ENCODE data around the gene CCDC154. TPM values are rescaled to one million over a fixed set of nuclear protein-coding genes. Genes with fewer than 3 reads are reported as not detected.

CCDC154 gene
- total RNA-seq, 1 donor from 2014 or later, result 0.49 TPM

DNA sequence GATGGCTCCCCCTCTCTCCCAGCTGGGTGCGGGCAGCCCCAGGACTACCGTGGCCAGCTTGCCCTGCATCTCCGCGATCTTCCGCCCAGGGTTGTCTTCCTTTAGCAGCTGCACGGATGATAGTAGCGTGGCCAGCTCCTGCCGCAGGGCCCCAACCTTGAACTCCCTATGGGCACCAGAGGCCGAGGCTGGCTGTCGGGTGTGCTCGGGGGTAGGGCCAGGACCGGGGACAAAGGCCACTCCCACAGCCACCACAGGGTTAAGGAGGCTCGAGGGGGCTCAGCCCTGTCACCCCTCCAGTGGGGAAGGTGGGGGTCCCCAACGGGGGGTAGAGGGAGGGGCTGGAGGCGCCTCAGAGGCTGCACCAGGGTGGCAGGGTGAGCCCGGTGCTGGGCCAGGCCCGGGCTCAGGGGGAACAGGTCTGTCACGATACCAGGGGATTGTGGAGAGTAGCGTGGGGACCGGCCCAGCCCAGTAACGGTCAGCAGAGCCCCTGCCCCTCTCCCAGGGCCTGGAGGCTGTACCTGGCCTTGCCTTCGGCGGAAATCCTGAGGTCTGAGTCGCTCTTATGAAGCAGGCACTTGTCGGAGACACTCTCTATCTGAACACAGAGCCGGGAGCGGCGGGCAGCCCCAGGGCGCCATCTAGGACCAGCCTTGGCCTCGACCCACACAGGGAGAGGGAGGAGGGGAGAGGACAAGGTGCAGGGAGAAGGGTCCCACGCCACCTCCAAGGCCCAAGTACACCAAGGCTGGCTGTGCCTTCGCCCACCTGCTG lies 8.2 kb downstream of the CCDC154 start:
- no peak for DNase-seq

DNA sequence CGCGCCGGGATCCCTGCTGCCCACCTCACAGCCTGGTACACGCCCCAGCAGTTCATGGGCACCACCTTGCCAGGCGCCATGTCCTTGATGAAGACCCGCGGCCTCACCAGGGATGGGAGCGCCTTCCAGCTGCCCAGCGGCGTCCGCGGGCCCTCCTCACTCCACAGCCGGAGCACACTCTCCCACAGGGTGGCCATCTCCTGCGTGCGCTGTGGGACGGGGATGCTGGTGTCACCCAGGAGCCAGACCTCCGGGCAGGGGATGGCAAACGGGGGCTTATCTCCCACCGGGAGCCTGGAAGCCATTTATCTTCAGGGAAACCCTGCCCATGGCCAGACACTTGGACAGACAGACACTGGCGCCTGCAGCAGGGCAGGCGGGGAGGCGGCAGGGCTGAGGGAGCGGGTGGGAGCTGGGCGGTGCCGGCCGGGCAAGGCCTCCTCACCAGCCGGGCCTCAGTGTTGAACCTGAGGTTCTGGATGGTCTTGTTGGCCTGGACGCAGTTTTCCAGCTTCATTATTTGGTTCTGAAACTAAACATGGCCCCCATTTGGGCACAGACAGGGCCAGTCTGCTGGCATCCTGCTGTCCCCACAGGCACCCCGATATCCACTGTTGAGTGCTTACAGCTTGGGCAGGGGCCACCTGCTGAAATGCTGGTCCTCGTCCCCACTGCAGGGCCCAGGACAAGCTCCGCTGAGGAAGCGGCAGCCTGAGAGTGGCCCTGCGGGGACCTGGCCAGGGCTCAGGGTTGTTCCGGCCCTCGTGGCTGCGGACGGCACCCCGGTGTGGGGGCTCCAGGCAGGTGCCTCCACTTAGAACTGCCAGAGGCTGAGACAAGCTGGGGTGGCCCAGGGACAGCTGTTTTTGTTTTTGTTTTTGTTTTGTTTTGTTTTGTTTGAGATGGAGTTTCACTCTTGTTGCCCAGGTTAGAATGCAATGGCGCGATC lies 9.4 kb downstream of the CCDC154 start:
- no peak for DNase-seq

DNA sequence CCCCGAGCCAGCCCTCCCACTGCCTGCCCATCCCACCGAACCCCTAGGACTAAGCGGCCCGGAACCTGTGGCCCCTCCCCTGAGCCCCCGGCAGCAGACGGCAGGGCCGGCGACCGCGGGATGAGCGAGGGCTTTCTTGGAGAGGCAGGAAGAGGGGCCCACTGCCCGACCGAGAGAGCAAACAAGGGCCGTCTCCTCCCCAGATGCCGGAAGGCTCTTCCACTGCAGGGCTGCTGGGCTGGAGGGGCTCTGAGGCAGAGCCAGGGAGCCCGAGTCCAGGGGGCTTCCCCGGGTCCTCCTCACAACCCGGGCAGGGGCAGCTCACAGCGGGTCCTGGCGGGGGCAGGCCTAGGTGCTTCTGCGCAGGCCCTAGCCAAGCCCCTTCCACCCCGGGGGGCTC lies 10.6 kb downstream of the CCDC154 start:
- DNase-seq, result no peak

DNA sequence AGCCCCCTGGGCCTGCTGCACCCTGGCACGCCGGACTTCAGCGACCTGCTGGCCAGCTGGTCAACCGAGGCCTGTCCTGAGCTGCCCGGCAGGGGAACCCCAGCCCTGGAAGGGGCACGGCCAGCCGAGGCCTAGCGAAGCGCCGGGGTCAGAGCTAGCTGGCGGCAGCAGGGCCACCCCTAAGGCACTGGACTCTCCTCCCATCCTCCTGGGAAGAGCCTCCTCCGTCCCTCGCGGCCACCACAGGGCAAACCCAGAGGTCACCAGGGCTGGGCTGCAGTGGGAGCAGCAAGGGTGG lies 11.1 kb downstream of the CCDC154 start:
- DNase-seq, result no peak

DNA sequence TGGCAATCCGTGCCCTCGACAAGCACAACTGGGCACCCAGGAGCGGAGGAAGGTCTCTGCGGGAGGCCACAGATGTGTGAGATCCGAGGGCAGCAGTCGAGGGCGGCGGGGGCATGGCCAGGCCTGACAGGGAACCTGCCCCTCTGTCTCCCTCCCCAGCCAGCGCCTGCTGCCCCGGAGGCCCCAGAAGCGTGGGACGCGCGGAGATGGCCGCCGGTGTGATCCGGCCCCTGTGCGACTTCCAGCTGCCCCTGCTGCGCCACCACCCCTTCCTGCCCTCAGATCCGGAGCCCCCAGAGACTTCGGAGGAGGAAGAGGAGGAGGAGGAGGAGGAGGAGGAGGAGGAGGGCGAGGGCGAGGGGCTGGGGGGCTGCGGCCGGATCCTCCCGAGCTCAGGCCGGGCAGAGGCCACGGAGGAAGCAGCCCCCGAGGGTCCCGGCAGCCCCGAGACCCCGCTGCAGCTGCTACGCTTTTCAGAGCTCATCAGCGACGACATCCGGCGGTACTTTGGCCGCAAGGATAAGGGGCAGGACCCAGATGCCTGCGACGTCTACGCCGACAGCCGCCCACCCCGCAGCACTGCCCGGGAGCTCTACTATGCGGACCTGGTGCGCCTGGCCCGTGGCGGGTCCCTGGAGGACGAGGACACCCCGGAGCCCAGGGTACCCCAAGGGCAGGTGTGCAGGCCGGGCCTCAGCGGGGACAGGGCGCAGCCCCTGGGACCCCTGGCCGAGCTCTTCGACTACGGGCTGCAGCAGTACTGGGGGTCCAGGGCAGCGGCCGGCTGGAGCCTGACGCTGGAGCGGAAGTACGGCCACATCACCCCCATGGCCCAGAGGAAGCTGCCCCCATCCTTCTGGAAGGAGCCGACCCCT lies 11.7 kb downstream of the CCDC154 start:
- no peak for DNase-seq

DNA sequence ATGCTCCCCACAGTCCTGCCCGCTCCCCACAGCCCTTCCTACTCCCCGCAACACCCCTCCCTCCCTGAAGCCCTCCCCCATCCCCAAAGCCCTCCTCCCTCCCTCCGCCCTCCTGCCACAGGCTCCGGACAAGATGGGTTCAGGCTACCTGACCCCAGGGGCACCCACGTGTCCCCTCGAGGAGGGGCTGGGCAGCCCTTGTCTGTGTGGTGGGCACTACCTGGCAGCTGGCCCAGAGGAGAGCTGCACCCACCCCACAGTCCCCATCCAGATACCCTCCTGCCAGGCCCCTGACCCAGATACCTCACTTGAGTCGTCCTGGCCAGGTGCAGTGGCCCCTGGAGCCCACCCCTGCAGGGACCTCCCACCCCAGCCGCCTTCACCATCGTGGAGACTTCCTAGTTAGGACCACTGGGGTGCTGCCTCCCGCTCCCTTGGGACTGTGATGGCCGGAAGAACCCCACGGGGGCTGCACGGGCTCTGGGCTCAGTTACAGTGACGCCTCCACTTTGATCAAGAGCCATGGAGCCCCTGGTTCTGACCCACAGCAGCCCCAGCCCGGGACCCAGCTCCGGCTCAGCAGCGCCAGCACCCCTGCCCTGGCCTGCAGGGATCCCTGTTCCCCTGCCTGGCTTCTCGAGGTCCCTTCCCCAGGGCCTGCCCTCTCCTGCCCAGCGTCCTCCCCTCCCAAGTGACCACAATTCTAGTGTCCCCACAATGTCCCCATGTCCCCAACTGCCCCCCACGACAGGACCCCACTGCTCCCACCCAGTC lies 12.7 kb downstream of the CCDC154 start:
- DNase-seq, result no peak

DNA sequence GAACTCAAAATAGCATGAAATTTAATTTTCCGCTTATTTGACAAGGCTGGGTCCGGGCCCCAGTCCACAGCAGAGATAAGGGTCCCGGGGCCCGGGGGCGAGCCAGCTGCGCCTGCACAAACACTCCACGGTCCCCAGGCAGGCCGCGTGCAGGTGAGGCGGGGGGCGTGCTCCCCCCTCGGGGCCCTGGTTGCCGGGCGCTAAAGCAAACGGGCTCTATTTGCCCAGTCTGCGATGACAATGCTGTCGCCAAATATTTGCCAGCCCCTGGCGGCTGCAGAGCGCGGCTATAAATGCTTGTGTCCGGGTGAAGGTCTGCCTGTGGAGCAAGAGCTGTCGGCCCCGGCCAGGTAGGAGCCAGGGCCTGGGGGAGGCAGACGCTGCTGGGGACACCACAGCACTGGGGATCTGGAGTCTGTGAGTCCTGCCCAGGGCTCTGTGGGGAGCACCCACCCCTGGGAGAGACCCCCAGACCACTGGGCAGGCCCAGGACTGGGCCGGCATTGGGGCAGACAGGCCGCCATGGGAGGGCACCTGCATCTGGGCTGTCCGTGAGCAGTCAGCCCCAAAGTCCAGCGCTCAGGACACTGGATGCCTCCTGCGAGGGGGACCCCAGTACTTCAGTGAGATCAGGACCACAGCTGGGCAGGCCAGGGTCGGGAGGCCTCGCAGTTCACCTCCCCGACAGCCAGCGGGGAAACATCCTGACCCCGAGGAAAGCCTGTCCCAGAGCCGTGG lies 13.4 kb downstream of the CCDC154 start, which contains the start of gene PERCC1:
Gene PERCC1, plus strand, starts transcription at position 320 of the 738 bp plus-strand sequence. CDS start 1,516 bp downstream, outside the sequence.
- DNase-seq, result no peak

DNA sequence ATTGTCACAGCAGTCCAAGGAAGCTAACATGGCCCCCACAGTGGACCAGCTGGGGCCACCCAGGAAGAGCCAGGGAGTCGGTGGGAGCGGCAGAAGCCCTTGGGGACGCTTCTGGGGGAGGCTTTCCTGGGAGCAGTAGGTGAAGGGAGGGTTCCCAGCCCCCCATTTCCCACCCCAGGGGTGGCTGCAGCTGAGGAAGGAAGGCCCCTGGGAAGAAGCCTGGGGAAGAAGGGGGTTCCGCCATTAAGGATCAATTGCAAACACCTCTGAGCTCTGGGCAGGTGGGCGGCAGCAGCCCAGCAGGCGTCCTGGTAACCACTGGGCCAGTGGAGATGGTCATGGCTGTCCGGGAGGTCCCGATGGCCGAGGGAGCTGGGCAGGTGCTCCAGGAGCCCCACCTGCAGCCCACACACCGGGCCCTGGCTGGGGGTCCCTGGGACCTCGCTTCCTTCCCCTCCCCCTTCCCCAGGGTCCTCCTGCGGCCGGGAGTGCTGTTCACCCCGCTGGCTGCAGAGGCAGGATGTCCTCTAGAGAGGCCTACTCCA lies 14.1 kb downstream of the CCDC154 start:
- no peak for DNase-seq

DNA sequence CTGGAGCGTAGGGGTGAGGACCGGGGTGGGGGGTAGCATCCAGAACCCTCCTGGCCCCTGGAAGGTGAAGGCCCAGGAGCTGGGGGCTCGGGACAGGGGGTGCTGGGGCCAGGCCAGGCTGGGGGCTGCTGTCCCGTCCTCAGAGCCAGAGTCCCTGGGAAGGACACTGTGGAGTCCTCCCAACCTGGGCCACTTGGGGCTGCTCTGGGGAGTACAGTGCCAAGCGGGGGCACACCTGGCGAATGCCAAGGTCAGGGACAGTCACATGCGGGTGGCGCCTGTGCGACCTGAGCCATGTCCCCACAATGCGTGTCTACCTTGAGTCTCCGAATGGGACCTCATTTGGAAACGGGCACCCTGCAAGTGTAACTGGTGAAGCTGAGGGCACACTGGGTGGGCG lies 14.7 kb downstream of the CCDC154 start:
- no peak for DNase-seq

DNA sequence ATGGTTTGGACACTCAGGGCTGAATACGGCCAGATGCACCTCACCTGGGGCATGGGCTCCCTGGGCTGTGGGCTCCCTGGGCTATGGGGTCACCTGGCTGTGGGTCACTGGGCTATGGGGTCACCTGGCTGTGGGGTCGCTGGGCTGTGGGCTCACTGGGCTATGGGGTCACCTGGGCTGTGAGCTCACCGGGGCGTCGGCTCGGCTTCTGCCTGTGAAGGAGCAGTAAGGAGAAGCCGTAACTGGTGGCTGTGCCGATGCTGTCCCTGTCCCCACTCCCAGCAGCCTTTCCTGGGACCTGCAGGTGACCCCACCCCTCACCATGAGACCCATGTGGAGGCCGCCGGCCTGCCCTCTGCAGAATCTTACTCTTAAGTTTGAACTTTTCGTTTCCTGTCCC lies 15.3 kb downstream of the CCDC154 start:
- no peak for DNase-seq

DNA sequence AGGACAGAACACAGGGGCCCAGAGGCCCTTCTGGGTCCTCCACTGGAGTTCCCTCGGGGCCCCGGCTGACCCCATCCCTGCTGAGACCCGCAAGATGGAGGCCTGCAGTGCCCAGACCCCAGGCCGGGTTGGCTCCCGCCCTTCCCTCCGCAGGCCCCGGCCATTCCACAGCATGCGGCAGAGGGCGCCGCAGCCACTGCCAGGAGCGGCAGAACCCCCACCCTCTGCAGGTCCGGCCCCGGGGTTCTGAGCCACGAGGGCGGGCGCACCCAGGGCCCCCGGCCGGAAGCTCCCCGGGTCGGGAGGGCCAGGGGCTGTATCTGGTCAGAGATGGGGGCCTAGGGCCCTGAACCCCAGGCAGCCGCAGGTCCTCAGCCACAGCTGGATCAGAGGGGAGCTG lies 15.8 kb downstream of the CCDC154 start:
- no peak for DNase-seq

DNA sequence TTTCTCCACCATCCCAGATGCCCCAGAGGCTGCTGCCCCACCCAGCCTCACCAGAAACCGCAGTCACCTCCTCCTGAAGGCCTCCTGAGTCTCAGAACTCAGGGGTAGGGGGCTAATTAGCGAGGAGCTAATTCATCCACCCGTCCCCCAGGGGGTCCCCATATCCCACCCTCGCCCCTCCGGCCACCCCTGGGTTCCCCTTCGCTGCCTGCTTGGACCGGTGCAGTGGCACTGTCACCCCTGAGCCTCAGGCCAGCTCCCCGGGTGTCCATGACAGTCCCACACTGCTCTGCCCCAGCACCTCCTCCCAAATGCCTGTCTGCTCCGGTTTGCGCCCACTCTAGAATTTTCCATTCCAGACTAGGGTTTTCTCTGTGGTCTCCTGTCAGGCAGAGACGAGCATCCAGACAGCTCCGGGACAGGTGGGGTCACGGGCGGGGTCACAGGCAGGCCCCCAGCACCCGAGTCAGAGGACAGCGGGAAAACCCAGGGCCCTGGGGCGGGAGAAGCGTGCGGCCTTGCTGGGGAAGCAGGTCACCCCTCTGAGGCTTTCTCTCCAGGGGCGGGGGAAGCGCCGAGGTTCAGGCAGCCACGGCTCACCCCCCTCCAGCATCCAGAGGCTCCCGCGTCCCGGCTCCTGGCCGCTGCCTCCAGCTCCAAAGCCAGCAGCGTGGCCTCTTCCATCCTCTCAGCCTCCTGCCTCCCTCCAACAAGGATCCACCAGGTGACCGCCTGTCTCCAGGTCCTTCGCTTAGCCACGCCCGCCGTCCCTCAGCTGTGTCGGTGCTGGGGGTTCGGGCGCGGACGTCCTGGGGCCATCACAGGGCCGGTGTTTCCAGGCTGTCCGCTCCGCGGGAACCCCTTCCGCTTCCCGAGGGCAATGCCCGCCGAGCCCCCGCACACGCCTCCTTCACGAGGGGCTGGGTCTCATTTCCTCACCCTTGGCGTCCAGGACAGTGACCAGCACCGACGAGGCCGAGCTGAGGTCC lies 16.6 kb downstream of the CCDC154 start:
- DNase-seq, result no peak

DNA sequence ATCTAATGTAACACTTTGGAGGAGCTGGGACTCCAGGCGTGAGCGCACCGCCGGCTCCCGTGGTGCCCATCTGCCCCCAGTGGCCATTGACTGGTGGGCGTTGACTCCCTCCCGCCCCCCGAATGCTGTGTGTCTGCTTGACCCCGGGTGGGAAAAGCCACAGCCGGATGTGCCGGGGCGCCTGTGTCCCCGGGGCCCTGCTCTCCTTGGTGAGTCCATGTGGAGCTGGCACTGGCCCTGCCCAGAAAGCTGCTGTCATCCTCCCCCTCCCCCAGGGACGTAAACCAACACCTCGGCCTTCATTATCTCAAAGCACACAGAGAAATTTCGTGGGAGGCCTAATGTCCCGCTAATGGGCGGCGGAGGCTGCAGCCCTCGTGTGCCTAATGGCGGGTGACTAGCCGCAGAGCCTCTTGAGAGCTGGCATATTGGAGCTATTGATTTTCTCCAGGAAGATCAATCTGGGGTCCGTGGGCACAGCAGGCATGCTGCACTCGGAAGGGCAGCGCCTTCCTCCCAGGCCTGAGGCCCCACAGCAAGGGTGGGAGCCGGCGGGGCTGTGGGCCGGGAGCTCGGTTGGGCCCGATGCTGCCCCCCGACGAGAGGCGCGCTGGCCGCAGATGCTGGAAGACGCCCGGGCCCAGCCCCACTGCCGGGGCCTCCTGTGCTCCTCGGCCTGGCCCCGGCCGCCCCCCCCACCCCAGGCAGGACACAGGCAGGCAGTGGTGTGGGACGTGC lies 17.5 kb downstream of the CCDC154 start:
- no peak for DNase-seq

DNA sequence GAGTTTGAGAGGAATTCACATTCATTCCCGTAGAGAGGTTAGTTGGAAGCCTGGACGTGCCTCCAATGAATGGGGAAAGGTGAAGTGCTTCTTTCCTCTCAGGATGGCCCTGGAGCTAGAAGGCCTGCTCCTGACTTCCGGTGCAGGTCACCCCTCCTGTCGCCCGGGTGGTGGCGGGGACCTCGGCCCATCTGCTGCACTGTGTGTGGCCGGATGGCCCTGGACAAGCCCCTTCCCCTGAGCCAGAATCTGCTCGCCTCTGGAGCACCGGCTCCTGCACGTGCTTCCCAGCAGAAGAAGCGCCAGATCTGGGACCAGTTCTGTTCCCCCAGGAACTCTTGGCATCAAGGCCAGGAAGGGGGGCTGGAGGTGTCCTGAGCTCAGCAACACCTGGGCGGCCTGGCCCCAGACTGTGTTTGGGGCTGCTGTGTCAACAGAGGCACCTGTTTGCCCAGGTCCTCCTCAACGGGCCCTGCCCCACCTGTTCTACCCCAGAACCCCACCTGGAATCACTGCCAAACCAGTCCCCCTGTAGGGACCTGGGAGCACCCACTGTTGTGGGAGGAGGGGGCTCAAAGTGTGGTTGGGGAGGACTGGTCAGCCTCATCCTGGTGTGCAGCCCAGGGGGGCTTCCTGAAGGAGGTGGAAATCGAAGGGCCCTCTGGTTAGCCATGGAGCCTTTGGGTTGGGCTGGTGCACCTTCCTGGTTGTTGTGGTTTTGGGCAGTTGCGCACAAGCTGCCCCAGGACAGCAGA lies 18.6 kb downstream of the CCDC154 start:
- DNase-seq, result no peak

DNA sequence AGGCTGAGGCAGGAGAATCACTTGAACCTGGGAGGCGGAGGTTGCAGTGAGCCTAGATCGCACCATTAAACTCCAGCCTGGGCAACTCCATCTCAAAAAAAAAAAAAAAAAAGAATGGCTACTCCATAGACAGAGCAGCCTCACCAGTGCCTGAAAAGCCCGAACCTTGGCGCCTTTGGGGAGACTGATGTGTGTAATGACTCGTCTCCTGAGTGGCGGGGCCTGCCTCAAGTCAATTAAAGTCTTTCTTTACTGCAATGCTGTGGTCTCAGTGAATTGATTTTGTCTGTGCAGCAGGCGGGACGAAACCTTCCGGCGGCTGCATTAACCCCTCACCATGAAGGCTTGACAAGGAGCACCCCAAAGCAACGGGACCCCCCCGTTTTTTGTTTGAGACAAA lies 20.3 kb downstream of the CCDC154 start:
- no peak for DNase-seq

DNA sequence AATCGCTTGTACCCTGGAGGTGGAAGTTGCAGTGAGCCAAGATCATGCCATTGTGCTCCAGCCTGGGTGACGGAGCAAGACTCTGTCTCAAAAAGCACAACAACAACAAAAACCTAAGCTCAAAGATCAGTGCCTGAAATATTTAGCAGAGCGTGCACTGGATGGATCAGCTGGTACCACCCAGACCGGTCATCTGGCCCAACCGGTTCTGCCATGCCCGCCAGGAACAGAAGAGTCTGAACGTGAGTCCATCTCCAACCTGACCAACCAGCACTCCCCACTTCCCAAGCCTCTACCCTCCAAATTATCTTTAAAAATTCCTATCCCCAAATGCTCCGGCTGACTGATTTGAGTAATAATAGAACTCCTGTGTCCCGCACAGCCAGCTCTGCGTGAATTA lies 22.3 kb downstream of the CCDC154 start:
- DNase-seq, result no peak

DNA sequence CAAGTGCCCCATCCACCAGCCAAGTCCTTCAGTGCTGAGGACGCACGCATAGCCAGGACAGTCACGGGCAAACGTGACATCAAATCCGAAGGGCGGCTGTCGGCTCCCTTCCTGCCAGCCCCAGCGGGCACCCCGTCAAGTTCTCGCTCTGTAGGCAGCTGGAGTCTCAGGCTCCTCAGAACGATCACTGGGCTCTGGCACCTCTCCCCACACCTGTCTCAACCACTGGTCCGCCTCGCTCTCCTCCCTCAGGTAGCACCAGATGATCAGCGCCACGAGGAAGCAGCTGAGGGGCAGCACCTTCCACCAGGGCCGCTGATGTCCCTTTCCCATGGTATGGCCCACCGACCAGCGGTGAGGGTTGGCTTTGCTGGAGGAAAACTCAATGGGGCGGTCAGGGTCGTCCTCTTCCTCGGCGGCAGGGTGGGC lies 24.2 kb downstream of the CCDC154 start:
- DNase-seq, result no peak

DNA sequence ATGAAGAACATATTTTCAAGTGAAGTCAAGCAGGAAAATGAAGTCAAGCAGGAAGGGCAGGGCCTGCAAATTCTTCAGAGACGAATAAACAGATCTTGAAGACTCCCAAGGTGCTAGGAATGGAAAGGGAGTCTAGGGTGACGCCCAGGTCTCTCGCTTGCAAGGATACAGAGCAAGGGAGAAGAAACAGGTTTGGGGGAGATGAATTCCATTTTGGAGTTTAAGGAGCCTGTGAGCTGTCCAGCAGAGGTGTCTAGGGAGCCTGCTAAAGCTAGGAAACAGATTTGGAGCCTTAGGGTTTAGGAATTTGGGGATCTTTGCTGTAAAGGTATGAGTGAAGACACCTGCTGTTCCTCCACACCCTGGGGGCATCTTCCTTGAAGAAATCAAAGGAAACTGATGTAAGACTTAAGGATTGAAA lies 27.8 kb downstream of the CCDC154 start:
- DNase-seq, result peak; percentile 17

All from skin of body (tissue), 2 donors.